ENCODE measurements around the gene ELL2.
A peak's percentile ranks its signal among the peaks of the same experiment; 100 is the strongest.

- TF ChIP-seq CTCF (optimal IDR thresholded peaks at IDR 0.05 in 1 of 3, IDR thresholded peaks at IDR 0.05 in 1 of 3, conservative IDR thresholded peaks at IDR 0.05 in 1 of 3; ENCODE audit: extremely low read depth in 1 of 3, insufficient read depth in 2 of 3, low read length in 3 of 3) (peak; percentile 43 to 63 (median 51)), EZH2 (IDR thresholded peaks at IDR 0.05; ENCODE audit: low read length) (no peak)
These were observed 709 bp downstream of the ELL2 start for GRCh38 chr5:95960667-95961616.
